GM19452 (cell line): ENCODE measurements around the gene PMFBP1.
"Not testable (repeated sequence)": the region's sequence is repeated elsewhere in the genome, so short reads cannot be mapped to it uniquely, and the experiment has no call there.

Experiments
- ATAC-seq: cut with Tn5 transposase; IDR thresholded peaks from one replicate; pipeline ENCODE4 v1.9.1; 2021; ENCODE audit not compliant: unreplicated experiment

Gene PMFBP1

DNA sequence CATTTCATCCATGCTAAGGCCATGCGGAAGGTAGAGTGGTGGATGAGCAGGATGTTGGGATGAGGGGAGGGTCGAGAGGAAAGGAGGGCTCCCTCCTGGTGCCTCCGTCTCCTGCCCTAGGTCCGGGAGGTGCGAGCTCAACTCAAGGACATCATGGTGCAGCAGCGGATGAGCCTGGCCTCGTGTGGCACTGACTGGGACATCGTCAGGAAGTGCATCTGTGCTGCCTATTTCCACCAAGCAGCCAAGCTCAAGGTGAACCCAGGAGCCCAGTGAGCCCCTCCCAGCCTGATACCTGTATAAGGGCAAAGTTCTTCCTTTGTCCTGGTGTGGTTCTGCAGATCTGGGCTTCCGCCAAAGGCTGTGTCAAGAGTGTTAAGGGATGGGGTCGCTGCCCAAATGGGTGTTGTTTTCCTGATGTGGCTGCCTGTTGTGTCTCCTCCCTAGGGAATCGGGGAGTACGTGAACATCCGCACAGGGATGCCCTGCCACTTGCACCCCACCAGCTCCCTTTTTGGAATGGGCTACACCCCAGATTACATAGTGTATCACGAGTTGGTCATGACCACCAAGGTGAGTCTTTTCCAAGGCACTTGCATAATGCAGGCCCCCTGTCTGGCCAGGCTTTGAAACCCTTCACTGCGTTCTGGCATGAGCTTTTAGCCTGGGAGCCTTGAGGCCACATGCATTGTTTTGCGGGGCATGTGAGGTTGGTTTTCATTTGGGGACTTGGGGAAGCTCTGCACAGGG lies 63.4 kb downstream of the PMFBP1 start:
- ATAC-seq, result no peak

DNA sequence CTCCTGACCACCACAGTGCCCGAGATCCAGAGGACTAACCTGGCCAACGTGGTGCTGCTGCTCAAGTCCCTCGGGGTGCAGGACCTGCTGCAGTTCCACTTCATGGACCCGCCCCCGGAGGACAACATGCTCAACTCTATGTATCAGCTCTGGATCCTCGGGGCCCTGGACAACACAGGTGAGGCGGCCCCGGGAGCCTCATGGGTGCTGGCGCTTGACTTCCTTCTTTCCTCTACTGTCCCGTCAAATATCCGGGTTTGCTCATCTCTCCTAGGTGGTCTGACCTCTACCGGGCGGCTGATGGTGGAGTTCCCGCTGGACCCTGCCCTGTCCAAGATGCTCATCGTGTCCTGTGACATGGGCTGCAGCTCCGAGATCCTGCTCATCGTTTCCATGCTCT lies 64.6 kb downstream of the PMFBP1 start:
- ATAC-seq, result no peak

DNA sequence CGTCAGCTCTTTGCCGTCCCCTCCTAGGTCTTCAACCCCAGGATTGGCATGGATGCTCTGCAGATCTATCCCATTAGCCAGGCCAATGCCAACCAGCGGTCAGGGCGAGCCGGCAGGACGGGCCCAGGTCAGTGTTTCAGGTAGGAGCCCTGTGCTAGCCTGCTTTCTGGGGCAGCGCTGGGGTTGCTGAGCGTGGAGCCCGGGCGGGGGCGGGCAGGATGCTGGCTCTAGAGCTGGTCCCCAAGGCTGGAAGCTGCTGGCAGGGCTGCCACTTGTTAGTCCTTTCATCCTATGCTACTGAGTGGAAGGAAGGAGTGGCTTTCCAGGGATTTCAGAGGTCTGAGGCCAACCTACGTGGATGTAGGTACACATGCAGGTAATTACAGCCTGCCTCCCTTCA lies 66.0 kb downstream of the PMFBP1 start:
- ATAC-seq, result no peak

DNA sequence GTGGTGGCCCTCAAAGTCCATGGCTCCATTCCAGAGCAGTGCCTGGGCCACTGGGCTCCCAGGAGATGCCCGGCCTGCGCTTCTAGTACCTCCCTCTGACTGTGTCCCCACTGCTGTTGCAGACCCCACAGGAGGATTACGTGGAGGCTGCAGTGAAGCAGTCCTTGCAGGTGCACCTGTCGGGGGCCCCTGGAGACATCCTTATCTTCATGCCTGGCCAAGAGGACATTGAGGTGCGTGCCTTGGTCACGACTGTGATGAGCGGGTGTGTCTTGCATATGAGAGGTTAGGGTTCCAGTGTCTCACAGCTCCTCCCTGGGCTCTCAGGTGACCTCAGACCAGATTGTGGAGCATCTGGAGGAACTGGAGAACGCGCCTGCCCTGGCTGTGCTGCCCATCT lies 67.0 kb downstream of the PMFBP1 start:
- no peak for ATAC-seq

DNA sequence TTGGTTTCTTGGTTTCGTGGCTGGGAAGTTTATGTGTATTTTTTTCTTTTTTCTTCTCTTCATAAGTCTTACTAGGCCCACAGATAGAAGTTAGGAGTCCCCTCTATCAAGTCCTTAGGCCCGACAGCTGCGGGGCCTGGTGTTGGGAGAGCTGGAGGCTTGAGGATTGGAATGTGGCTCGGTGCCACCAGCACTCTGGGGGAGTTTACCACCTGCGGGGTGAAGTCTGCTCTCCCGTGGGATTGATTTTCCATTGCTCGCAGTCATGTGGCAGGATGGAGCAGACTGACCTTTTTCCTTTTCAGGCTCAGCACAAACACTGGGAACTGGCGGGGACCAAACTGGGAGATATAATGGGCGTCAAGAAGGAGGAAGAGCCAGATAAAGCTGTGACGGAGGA lies 70.8 kb downstream of the PMFBP1 start:
- no peak for ATAC-seq

DNA sequence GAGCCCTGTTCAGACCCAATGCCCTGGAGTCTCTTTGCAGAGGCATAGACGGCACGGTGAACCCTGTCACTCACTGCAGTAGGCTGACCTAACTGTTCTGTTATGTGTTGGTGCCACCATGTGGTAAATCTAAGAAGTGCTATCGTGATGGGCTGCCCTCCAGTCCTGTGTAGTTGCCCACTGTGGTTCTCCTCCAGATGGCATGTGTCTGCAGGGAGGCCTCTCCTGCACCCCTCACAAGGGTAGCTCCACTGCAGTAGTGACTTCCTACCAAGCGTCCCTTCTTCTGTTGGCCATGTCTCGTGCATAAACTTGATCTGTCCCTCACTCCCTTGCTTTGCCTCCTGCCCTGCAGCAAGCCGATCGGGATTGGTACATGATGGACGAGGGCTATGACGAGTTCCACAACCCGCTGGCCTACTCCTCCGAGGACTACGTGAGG lies 72.6 kb downstream of the PMFBP1 start:
- ATAC-seq, result peak; percentile 79

DNA sequence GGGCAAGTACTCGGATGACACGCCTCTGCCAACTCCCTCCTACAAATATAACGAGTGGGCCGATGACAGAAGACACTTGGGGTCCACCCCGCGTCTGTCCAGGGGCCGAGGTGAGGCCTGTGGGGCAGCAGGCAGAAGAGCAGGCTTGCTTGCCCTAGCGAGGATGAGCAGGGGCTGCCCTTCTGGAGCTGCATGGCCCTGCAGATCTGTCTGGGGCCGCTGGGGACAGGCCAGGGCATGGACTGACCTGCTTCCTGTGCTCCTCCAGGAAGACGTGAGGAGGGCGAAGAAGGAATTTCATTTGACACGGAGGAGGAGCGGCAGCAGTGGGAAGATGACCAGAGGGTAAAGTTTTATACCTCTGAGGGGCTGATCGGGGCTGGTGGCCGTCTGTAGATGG lies 73.0 kb downstream of the PMFBP1 start:
- ATAC-seq, result no peak

DNA sequence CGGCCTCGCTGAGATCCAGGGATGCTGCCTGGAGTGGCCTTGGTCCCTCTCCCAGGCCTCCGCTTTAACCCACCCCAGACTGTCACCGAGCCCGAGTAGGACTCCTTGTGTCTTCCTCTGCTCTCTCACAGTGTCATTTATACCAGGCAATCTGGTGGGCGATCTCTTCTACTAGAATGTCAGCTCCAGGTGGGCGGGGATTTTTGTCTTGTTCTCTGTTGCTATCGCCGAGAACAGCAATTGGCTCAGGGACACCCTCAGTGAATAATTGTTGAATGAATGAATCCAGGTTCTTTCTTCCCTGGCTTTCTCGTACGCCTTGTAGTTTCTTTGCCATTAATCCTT lies 77.7 kb downstream of the PMFBP1 start:
- ATAC-seq, result no peak

DNA sequence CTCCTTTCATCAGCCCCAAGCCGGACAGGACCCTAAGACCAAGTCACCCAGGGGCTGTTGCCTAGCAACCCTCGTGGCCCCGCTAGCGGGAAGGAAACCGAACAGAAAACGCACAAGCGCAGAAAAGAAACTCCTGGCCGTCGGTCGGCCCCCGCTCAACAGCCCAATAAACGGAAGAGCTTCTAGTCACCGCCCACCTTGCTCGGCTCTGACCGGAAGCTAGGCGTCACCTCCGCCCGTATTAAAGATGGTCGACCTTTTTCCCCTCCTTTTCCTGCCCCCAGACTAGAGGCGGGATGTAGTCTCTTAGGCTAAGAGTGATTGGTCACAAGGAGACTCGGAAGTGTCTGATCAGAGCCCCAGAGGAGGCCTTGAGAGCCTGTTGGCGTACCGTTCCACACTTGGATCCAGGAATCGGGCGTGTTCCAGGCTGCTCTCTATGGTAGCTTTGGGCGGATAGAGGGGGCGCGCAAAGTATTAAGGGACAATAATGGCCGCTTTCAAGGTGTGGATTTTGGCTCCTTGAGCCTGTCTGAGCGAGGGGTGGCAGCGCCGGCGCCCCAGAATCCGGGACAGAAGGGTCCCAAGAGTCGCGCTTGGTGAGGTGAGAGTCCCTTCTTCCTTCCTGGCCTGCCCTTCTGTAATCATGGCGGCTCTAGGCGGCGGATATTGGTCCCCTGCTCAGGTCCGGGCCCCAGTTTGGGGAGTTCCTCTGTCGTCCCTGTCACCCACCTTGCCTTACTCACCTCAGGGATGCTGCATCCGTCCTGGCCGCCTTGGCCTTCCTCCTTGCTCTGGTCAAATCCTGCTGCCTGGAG lies 78.3 kb downstream of the PMFBP1 start, which contains the start of the genes DHX38 and TXNL4B:
TSS of gene DHX38 (plus strand) at position 400 of the 818 bp plus-strand sequence. CDS start 2,311 bp downstream, outside the sequence.
TSS of gene TXNL4B (minus strand) at position 173 of the 818 bp plus-strand sequence. CDS start 2,871 bp downstream, outside the sequence.
- peak; percentile 98 for ATAC-seq

DNA sequence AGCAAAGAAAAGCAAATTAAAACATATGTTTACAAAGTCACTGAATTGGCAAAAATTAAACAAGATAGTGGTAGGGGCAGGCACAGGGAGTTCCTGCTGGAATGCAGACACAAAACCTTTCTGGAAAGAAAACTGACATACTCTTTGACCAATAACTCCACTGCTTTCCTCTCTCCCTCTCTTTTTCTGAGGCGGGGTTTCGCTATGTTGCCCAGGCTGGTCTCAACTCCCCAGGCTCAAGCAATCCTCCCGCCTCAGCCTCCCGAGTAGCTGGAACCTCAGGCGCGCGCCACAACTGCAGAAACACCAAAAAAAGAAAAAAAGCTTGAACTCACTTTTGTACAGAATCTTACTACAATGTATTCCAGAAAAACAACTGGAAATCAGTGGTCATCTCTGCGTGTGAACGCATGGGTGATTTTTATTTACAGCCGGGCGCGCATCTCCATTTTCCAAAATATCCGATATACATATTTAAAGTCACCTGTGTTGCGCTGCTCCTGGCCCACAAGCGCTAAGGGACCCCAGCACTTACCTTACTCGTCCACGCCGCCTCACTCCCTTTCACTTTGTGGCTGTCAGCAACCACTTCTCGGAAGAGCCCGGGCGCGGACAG lies 79.0 kb downstream of the PMFBP1 start:
- ATAC-seq, result no peak

DNA sequence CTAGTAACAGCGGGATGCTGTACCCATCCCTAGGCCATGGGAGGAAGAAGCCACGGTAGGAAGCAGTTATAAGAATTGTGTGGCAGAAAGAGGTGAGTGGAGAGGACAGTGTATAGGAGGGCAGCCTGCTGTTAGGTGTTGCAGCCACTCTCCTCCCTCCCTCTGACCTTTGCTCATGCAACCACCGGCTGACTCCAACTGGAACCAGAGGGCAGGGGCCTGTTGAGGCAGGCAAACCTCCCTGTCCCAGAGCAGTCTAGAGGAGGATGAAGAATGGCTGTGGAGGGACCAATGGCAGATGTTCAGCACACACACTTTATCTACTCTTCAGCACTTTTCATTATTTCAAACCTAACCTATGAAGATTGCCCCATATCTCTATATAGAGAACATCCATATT lies 80.7 kb downstream of the PMFBP1 start:
- ATAC-seq, result no peak

DNA sequence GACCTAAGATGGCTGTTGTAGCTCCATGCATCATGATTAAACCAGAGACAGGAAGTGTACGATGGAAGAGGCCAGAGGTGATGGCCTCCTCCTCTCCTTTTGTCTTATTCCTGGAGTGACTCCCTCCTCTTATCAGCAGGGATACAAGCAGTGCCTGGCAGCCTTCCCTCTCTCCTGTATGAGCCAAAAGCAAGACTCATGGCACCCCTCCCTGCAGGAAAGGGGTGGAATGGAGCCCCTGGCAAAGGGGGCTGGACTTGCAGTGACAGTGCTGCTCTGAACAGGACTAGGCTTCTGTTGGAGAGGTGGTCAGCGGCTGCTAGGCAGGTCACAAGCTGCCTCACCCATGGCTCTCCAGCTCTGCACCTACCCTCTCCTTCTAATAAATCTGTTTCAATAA lies 87.0 kb downstream of the PMFBP1 start:
- no peak for ATAC-seq

DNA sequence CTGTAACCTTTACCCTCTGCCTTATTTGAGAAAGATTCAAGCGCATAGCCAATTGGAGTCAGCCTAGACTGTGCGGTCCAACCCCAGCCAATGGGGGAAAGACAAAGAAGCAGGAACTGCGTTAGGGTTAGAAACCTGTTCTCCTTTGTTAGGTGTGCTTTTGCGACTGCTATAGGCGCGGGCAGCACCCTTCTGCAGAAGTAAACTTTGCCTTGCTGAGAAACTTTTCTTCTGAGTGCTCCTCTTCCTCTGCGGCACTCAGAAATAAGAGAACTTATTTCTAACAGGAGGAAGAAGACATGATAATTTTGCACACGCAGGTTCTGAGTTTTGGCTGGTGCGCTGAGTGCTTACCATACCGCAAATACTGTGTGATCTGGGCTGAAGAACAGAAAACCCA lies 87.5 kb downstream of the PMFBP1 start:
- no peak for ATAC-seq

DNA sequence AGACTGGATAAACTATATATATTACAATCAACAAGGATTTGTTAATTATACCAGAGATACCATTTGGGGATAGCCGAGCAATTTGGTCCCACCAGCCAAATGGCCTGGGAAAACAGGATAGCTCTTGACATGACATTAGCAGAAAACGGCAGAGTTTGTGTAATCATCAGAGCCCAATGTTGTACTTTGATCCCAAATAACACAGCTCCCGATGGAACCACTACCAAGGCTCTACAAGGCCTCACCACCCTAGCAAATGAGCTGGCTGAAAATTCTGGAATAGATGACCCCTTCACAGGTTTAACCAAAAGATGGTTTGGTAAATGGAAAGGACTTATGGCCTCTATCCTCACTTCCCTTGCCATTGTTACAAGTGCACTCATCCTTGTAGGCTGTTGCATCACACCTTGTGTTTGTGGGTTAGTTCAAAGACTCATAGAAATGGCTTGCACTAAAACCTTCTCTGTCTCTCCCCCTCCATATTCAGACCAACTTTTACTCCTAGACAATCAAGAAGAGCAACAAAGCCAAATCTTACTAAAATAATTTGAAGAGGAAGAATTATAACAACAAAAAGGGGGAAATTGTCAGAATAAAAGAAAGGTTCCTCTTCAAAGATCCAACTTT lies 88.1 kb downstream of the PMFBP1 start:
- no peak for ATAC-seq

DNA sequence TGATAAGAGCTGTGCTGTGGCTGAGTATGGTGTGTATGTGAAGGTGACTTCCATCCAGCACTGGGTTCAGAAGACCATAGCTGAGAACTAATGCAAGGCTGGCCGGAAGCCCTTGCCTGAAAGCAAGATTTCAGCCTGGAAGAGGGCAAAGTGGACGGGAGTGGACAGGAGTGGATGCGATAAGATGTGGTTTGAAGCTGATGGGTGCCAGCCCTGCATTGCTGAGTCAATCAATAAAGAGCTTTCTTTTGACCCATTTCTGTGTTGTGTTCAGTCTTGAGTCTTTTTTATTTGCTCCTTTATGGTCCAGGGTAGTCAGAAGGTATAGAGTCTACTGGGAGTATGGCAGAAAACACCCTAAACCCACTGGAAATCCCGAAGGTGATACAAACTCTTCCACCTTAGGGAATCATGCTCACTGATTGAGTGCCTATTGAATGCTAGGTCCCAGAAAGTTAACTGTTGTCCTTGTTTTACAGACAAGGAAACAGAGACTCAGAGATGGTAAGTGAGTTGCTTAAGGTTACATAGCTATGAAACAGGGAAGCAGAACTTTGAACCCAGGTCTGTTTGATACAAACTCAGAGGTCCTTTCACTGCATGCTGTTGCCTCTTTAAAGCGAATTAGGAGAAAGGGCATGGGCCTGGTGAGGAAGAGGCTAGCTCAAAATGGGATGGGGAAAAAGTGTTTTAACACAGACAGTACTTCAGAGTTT lies 94.8 kb downstream of the PMFBP1 start:
- ATAC-seq, result not testable (repeated sequence)

DNA sequence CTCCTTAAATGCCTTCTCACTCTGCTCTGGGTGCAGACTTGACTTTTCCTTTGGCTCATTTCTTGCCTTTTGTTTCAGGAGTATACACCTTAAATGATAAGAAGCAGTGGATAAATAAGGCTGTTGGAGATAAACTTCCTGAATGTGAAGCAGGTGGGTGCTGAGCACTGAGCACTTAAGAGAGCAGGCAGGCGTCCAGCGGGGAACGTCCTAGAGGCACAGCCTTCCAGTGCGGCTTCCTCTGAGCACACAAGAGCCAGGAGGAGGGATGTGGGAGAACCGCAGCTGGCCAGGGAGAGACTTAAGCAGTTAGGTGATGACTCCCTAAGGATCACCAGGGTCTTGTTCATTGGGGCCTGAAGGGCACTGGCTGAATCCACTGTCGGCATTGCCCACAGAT lies 96.9 kb downstream of the PMFBP1 start:
- not testable (repeated sequence) for ATAC-seq

DNA sequence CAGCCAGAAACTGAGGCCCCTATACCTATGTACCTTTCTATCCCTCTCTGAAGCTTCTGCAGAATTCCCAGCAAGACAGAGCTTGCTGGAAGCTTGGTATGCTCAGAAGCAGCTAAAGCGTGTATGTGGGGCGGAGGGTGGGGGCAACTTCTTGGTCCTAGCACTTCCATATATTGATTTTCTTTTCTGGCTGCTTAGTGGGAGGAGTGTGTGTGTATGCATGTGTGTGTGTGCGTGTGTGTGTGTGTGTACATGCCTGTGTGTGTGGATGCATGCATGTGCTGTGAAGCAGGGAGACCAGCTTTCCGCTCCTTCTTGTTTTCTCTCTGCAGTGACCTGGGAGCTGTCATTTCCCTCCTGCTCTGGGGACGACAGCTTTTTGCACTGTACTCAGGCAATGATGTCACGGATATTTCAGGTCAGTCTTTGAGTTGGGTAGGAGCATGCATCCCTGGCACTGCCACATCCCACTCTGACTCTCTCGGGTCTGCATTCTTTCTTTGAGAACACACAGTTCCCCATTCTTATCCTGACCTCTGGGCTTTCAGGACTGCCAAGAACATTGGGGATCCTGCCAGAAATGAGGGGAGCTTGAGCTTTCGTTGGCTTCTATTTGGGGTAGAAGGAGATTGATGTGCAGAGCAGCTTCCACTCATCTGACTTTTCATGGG lies 98.3 kb downstream of the PMFBP1 start:
- no peak for ATAC-seq

DNA sequence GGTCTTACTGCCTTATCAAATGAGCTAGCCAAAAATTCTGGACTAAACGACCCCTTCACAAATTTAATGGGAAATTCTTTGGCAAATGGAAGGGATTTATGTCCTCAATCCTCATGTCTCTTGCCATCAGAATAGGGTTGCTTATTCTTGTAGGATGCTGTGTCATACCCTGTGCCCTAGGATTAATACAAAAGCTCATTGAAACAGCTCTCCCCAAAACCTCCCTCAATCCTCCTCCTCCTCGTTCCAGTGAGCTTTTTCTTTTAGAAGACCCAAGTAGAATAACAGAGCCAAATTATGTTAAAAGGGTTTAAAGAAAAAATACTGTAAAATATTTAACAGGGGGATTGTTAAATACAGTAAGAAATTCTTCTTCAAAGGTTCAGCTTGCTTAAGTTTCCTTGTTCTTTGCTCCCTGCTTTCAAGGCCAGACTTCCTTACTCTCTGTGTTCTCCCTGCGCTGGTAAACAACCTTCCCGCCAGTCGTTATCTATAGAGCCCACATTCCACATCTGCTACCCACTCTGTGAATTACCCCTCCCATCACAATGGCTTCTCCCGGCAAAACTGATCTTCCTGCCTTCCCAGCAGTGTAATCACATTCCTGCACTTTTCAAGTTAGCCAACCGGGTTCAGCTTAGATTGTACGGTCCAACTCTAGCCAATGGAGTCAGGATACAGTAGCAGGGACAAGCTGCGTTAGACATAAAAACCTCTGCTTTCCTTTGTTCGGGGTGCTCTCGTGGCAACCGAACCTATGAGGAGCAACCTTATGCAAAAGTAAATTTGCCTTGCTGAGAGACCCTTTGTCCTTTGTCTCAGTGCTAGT lies 99.2 kb downstream of the PMFBP1 start:
- no peak for ATAC-seq
